Measurements from ENCODE around the gene ABHD13. TPM values are rescaled to one million over a fixed set of nuclear protein-coding genes. Genes with fewer than 3 reads are reported as not detected.

The ABHD13 gene
- total RNA-seq (2014; rRNA removed; shearing (Covaris generic)) (5.9 and 7.5 TPM in 2 replicates), polyA plus RNA-seq (2016; fragmentation: Nextera tagmentation; extraction: Ambion mirVana) (9.0 and 10.3 TPM in 2 replicates)

GRCh38 chr13:108218044-108218974 is at the start of gene ABHD13:
Gene ABHD13 (plus strand): TSS chr13:108218392. CDS start chr13:108229219, 10,827 bp downstream.
- H2AFZ ChIP-seq: peak within 1 kb of the TSS; percentile 97
- no peak for TF ChIP-seq EZH2phosphoT487 (IDR thresholded peaks at IDR 0.05; ENCODE audit: insufficient read depth, low read depth)
- no peak for TF ChIP-seq EZH2 (IDR thresholded peaks at IDR 0.05; ENCODE audit: insufficient read depth, poor library complexity, severe bottlenecking)
- 1% methylated on average over 56 to 89 of the region's 93 CpGs for WGBS, 2 experiments (ENCODE audit: low coverage in 1 of 2, low lambda C conversion rate in 2 of 2, missing lambda C conversion rate in 2 of 2)
- no peaks in the 10 kb centered on the region for H3K9me2 ChIP-seq (ENCODE audit: insufficient read depth)
- peak within 1 kb of the TSS; percentile 92 for H3K4me3 ChIP-seq
- H4K20me1 ChIP-seq (ENCODE audit: insufficient read depth): no peaks in the 10 kb centered on the region
- H3K9ac ChIP-seq: peak within 1 kb of the TSS; percentile 95
- DNase-seq: peak; percentile 94
- H3K4me1 ChIP-seq (ENCODE audit: insufficient read depth): peaks cover 40% of the 10 kb centered on the region
- H3K4me2 ChIP-seq (ENCODE audit: unreplicated experiment): peak within 1 kb of the TSS; percentile 96
- H3K79me2 ChIP-seq (ENCODE audit: insufficient read depth): peaks cover 71% of the 10 kb centered on the region
- peaks cover 10% of the 10 kb centered on the region for H3F3A ChIP-seq (ENCODE audit: insufficient read depth)
- peak within 1 kb of the TSS; percentile 77 for H3K27ac ChIP-seq
- no peaks in the 10 kb centered on the region for H3K27me3 ChIP-seq (replicated peaks; ENCODE audit: insufficient read depth)
- H3K36me3 ChIP-seq (ENCODE audit: low read depth): no peaks in the 10 kb centered on the region
- no peaks in the 10 kb centered on the region for H3K9me3 ChIP-seq (ENCODE audit: low read depth)
- in situ Hi-C loops (cut with MboI): no loop called here

GRCh38 chr13:108168929-108169328 is 49.3 kb upstream of the ABHD13 start:
- in situ Hi-C loops (cut with MboI): loop anchor here (10.0 kb wide), 1 partner anchor 964 kb away; no protein-coding TSS in a partner anchor
- WGBS, 2 experiments (ENCODE audit: low coverage in 1 of 2, low lambda C conversion rate in 2 of 2, missing lambda C conversion rate in 2 of 2): 31 to 32% methylated on average over 3 of the region's 3 CpGs

GRCh38 chr13:108176685-108177274 is 41.4 kb upstream of the ABHD13 start:
- Histone ChIP-seq H3K9me2 (ENCODE audit: insufficient read depth) (no peaks in the 10 kb centered on the region), H4K20me1 (ENCODE audit: insufficient read depth) (no peaks in the 10 kb centered on the region), H3K9ac (no peak overlapping the region), H2AFZ (no peak overlapping the region), H3K4me1 (ENCODE audit: insufficient read depth) (no peaks in the 10 kb centered on the region), H3K4me3 (no peak overlapping the region), H3K27ac (no peak overlapping the region), H3F3A (ENCODE audit: insufficient read depth) (no peaks in the 10 kb centered on the region), H3K9me3 (ENCODE audit: low read depth) (no peaks in the 10 kb centered on the region), H3K36me3 (ENCODE audit: low read depth) (no peaks in the 10 kb centered on the region), H3K4me2 (ENCODE audit: unreplicated experiment) (no peak overlapping the region), H3K79me2 (ENCODE audit: insufficient read depth) (no peaks in the 10 kb centered on the region), H3K27me3 (replicated peaks; ENCODE audit: insufficient read depth) (no peaks in the 10 kb centered on the region)
- TF ChIP-seq EZH2 (IDR thresholded peaks at IDR 0.05; ENCODE audit: insufficient read depth, poor library complexity, severe bottlenecking): no peak
- TF ChIP-seq EZH2phosphoT487 (IDR thresholded peaks at IDR 0.05; ENCODE audit: insufficient read depth, low read depth): no peak
- 26 to 29% methylated on average over 8 of the region's 8 CpGs for WGBS, 2 experiments (ENCODE audit: low coverage in 1 of 2, low lambda C conversion rate in 2 of 2, missing lambda C conversion rate in 2 of 2)
- in situ Hi-C loops (cut with MboI): no loop called here
- DNase-seq: peak; percentile 51

More at GRCh38 chr13:108168929-108169328, 49.3 kb upstream of the ABHD13 start:
- Histone ChIP-seq H3K27me3 (replicated peaks; ENCODE audit: insufficient read depth) (no peaks in the 10 kb centered on the region), H3K9ac (no peak overlapping the region), H3K27ac (no peak overlapping the region), H3K9me2 (ENCODE audit: insufficient read depth) (no peaks in the 10 kb centered on the region), H3F3A (ENCODE audit: insufficient read depth) (no peaks in the 10 kb centered on the region), H3K79me2 (ENCODE audit: insufficient read depth) (no peaks in the 10 kb centered on the region), H3K4me2 (ENCODE audit: unreplicated experiment) (no peak overlapping the region), H2AFZ (no peak overlapping the region), H4K20me1 (ENCODE audit: insufficient read depth) (no peaks in the 10 kb centered on the region), H3K4me3 (no peak overlapping the region), H3K36me3 (ENCODE audit: low read depth) (no peaks in the 10 kb centered on the region), H3K4me1 (ENCODE audit: insufficient read depth) (no peaks in the 10 kb centered on the region), H3K9me3 (ENCODE audit: low read depth) (no peaks in the 10 kb centered on the region)
- TF ChIP-seq EZH2 (IDR thresholded peaks at IDR 0.05; ENCODE audit: insufficient read depth, poor library complexity, severe bottlenecking) (no peak), EZH2phosphoT487 (IDR thresholded peaks at IDR 0.05; ENCODE audit: insufficient read depth, low read depth) (no peak)
- no peak for DNase-seq

DNA sequence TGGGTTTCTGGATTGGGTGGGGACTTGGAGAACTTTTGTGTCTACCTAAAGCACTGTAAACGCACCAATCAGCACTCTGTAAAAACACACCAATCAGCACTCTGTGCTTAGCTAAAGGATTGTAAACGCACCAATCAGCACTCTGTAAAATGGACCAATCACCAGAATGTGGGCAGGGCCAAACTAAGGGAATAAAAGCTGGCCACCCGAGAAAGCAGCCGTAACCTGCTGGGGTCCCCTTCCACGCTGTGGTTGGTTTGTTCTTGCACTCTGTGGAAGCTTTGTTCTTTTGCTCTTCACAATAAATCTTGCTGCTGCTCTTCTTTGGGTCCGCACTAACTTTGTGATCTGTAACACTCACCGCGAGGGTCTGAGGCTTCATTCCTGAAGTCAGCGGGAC is 40.1 kb upstream of the ABHD13 start:
- Histone ChIP-seq H3K9me2 (ENCODE audit: insufficient read depth) (no peaks in the 10 kb centered on the region), H4K20me1 (ENCODE audit: insufficient read depth) (no peaks in the 10 kb centered on the region), H3K27ac (no peak overlapping the region), H3K9me3 (ENCODE audit: low read depth) (no peaks in the 10 kb centered on the region), H3K4me2 (ENCODE audit: unreplicated experiment) (no peak overlapping the region), H3K4me3 (no peak overlapping the region), H2AFZ (no peak overlapping the region), H3F3A (ENCODE audit: insufficient read depth) (no peaks in the 10 kb centered on the region), H3K9ac (no peak overlapping the region), H3K79me2 (ENCODE audit: insufficient read depth) (no peaks in the 10 kb centered on the region), H3K27me3 (replicated peaks; ENCODE audit: insufficient read depth) (0 out of 2 replicates have a peak, but pooled peaks cover 6% of the 10 kb centered on the region), H3K4me1 (ENCODE audit: insufficient read depth) (no peaks in the 10 kb centered on the region), H3K36me3 (ENCODE audit: low read depth) (no peaks in the 10 kb centered on the region)
- no peak for DNase-seq
- WGBS, 2 experiments (ENCODE audit: low coverage in 1 of 2, low lambda C conversion rate in 2 of 2, missing lambda C conversion rate in 2 of 2): 55 to 67% methylated on average over 9 of the region's 9 CpGs
- in situ Hi-C loops (cut with MboI): no loop called here
- TF ChIP-seq EZH2 (IDR thresholded peaks at IDR 0.05; ENCODE audit: insufficient read depth, poor library complexity, severe bottlenecking) (no peak), EZH2phosphoT487 (IDR thresholded peaks at IDR 0.05; ENCODE audit: insufficient read depth, low read depth) (no peak)

Data from GM23248 (cell line).